ENCODE measurements around the gene DDX50.
"Not testable (repeated sequence)": the region's sequence is repeated elsewhere in the genome, so short reads cannot be mapped to it uniquely, and the experiment has no call there.

DDX50 gene

GRCh38 chr10:68902382-68902781, 1.3 kb downstream of the DDX50 start:
- H3K36me3 ChIP-seq (ENCODE audit: control insufficient read depth in 4 of 4, insufficient read depth in 4 of 4, low read length in 3 of 4) = peaks cover 2 to 12% (median 8%) of the 10 kb centered on the region in 4 experiments
- POLR2A ChIA-PET = no interaction called here
- H3K9me3 ChIP-seq (ENCODE audit: control extremely low read depth in 1 of 5, control insufficient read depth in 4 of 5, insufficient read depth in 2 of 5, low read depth in 1 of 5, low read length in 4 of 5) = no peaks in the 10 kb centered on the region
- peaks cover 9 to 22% (median 18%) of the 10 kb centered on the region in 4 experiments for H3K4me1 ChIP-seq (ENCODE audit: control extremely low read depth in 1 of 4, control insufficient read depth in 4 of 4, insufficient read depth in 4 of 4, low read length in 3 of 4)
- CTCF ChIA-PET = no interaction called here
- peak overlapping the region in 1 of 2 experiments; percentile 98 for H3K27ac ChIP-seq (ENCODE audit: insufficient read depth in 1 of 2, low read depth in 1 of 2, low read length in 2 of 2, poor library complexity in 1 of 2, severe bottlenecking in 2 of 2)
- DNase-seq = no peak
- WGBS (ENCODE audit: insufficient coverage) = 80% methylated on average over 5 of the region's 5 CpGs
- H3K27me3 ChIP-seq (replicated peaks in 2 of 5; ENCODE audit: control insufficient read depth in 4 of 5, insufficient read depth in 5 of 5, low read length in 4 of 5) = no peaks in the 10 kb centered on the region
- H3K4me3 ChIP-seq (ENCODE audit: control insufficient read depth in 1 of 7, extremely low read depth in 1 of 7, insufficient read depth in 4 of 7, low read depth in 2 of 7, low read length in 6 of 7) = peak overlapping the region in 6 of 7 experiments; percentile 17 to 93 (median 89)

GRCh38 chr10:68924593-68924992, 23.5 kb downstream of the DDX50 start:
- ChIA-PET POLR2A (interaction anchor here (0.6 kb wide), 2 partner anchors 15 to 281 kb away, joined by 3 read pairs; no protein-coding TSS in a partner anchor), CTCF (interaction anchor here (1.0 to 2.6 kb wide), 2 partner anchors 10 to 14 kb away, joined by 4 to 8 read pairs; no protein-coding TSS in a partner anchor)
- no peak overlapping the region for H3K27ac ChIP-seq (ENCODE audit: insufficient read depth in 1 of 2, low read depth in 1 of 2, low read length in 2 of 2, poor library complexity in 1 of 2, severe bottlenecking in 2 of 2)
- DNase-seq = no peak
- no peaks in the 10 kb centered on the region for H3K9me3 ChIP-seq (ENCODE audit: control extremely low read depth in 1 of 5, control insufficient read depth in 4 of 5, insufficient read depth in 2 of 5, low read depth in 1 of 5, low read length in 4 of 5)
- H3K4me3 ChIP-seq (ENCODE audit: control insufficient read depth in 1 of 7, extremely low read depth in 1 of 7, insufficient read depth in 4 of 7, low read depth in 2 of 7, low read length in 6 of 7) = no peak overlapping the region
- H3K4me1 ChIP-seq (ENCODE audit: control extremely low read depth in 1 of 4, control insufficient read depth in 4 of 4, insufficient read depth in 4 of 4, low read length in 3 of 4) = no peaks in the 10 kb centered on the region
- no peaks in the 10 kb centered on the region for H3K27me3 ChIP-seq (replicated peaks in 2 of 5; ENCODE audit: control insufficient read depth in 4 of 5, insufficient read depth in 5 of 5, low read length in 4 of 5)
- peaks cover 9 to 45% (median 24%) of the 10 kb centered on the region in 4 experiments for H3K36me3 ChIP-seq (ENCODE audit: control insufficient read depth in 4 of 4, insufficient read depth in 4 of 4, low read length in 3 of 4)

GRCh38 chr10:68925489-68925888, 24.4 kb downstream of the DDX50 start:
- POLR2A ChIA-PET = no interaction called here
- Histone ChIP-seq H3K27me3 (replicated peaks in 2 of 5; ENCODE audit: control insufficient read depth in 4 of 5, insufficient read depth in 5 of 5, low read length in 4 of 5) (no peaks in the 10 kb centered on the region), H3K4me1 (ENCODE audit: control extremely low read depth in 1 of 4, control insufficient read depth in 4 of 4, insufficient read depth in 4 of 4, low read length in 3 of 4) (no peaks in the 10 kb centered on the region), H3K27ac (ENCODE audit: insufficient read depth in 1 of 2, low read depth in 1 of 2, low read length in 2 of 2, poor library complexity in 1 of 2, severe bottlenecking in 2 of 2) (no peak overlapping the region), H3K9me3 (ENCODE audit: control extremely low read depth in 1 of 5, control insufficient read depth in 4 of 5, insufficient read depth in 2 of 5, low read depth in 1 of 5, low read length in 4 of 5) (no peaks in the 10 kb centered on the region), H3K4me3 (ENCODE audit: control insufficient read depth in 1 of 7, extremely low read depth in 1 of 7, insufficient read depth in 4 of 7, low read depth in 2 of 7, low read length in 6 of 7) (no peak overlapping the region), H3K36me3 (ENCODE audit: control insufficient read depth in 4 of 4, insufficient read depth in 4 of 4, low read length in 3 of 4) (peaks cover 6 to 44% (median 21%) of the 10 kb centered on the region in 4 experiments)
- DNase-seq = no peak
- CTCF ChIA-PET = interaction anchor here (1.0 to 2.0 kb wide), 3 partner anchors 15 to 26 kb away, joined by 3 to 5 read pairs (median 3); no protein-coding TSS in a partner anchor
- 100% methylated on average over 4 of the region's 4 CpGs for WGBS (ENCODE audit: insufficient coverage)

GRCh38 chr10:68929157-68929556, 28.0 kb downstream of the DDX50 start:
- peaks cover 0 to 40% (median 21%) of the 10 kb centered on the region in 4 experiments for H3K36me3 ChIP-seq (ENCODE audit: control insufficient read depth in 4 of 4, insufficient read depth in 4 of 4, low read length in 3 of 4)
- H3K27me3 ChIP-seq (replicated peaks in 2 of 5; ENCODE audit: control insufficient read depth in 4 of 5, insufficient read depth in 5 of 5, low read length in 4 of 5); POLR2A ChIA-PET; H3K4me1 ChIP-seq (ENCODE audit: control extremely low read depth in 1 of 4, control insufficient read depth in 4 of 4, insufficient read depth in 4 of 4, low read length in 3 of 4); DNase-seq; H3K27ac ChIP-seq (ENCODE audit: insufficient read depth in 1 of 2, low read depth in 1 of 2, low read length in 2 of 2, poor library complexity in 1 of 2, severe bottlenecking in 2 of 2); CTCF ChIA-PET; H3K9me3 ChIP-seq (ENCODE audit: control extremely low read depth in 1 of 5, control insufficient read depth in 4 of 5, insufficient read depth in 2 of 5, low read depth in 1 of 5, low read length in 4 of 5); H3K4me3 ChIP-seq (ENCODE audit: control insufficient read depth in 1 of 7, extremely low read depth in 1 of 7, insufficient read depth in 4 of 7, low read depth in 2 of 7, low read length in 6 of 7): not testable (repeated sequence)
- WGBS (ENCODE audit: insufficient coverage) = 80% methylated on average over 1 of the region's 2 CpGs

- POLR2A ChIA-PET; DNase-seq; H3K4me1 ChIP-seq (ENCODE audit: control extremely low read depth in 1 of 4, control insufficient read depth in 4 of 4, insufficient read depth in 4 of 4, low read length in 3 of 4); H3K27ac ChIP-seq (ENCODE audit: insufficient read depth in 1 of 2, low read depth in 1 of 2, low read length in 2 of 2, poor library complexity in 1 of 2, severe bottlenecking in 2 of 2); H3K9me3 ChIP-seq (ENCODE audit: control extremely low read depth in 1 of 5, control insufficient read depth in 4 of 5, insufficient read depth in 2 of 5, low read depth in 1 of 5, low read length in 4 of 5); H3K4me3 ChIP-seq (ENCODE audit: control insufficient read depth in 1 of 7, extremely low read depth in 1 of 7, insufficient read depth in 4 of 7, low read depth in 2 of 7, low read length in 6 of 7); CTCF ChIA-PET; H3K27me3 ChIP-seq (replicated peaks in 2 of 5; ENCODE audit: control insufficient read depth in 4 of 5, insufficient read depth in 5 of 5, low read length in 4 of 5): not testable (repeated sequence)
- WGBS (ENCODE audit: insufficient coverage) = 96% methylated on average over 3 of the region's 8 CpGs
- H3K36me3 ChIP-seq (ENCODE audit: control insufficient read depth in 4 of 4, insufficient read depth in 4 of 4, low read length in 3 of 4) = peaks cover 0 to 42% (median 21%) of the 10 kb centered on the region in 4 experiments
Measured at GRCh38 chr10:68929888-68930287, 28.8 kb downstream of the DDX50 start.

- CTCF ChIA-PET = interaction anchor here (0.9 to 1.8 kb wide), 2 partner anchors 11 to 23 kb away, joined by 3 to 5 read pairs; partner anchors contain the start of gene DDX21
- H3K27me3 ChIP-seq (replicated peaks in 2 of 5; ENCODE audit: control insufficient read depth in 4 of 5, insufficient read depth in 5 of 5, low read length in 4 of 5); H3K4me1 ChIP-seq (ENCODE audit: control extremely low read depth in 1 of 4, control insufficient read depth in 4 of 4, insufficient read depth in 4 of 4, low read length in 3 of 4); POLR2A ChIA-PET; DNase-seq; H3K4me3 ChIP-seq (ENCODE audit: control insufficient read depth in 1 of 7, extremely low read depth in 1 of 7, insufficient read depth in 4 of 7, low read depth in 2 of 7, low read length in 6 of 7); H3K9me3 ChIP-seq (ENCODE audit: control extremely low read depth in 1 of 5, control insufficient read depth in 4 of 5, insufficient read depth in 2 of 5, low read depth in 1 of 5, low read length in 4 of 5); H3K27ac ChIP-seq (ENCODE audit: insufficient read depth in 1 of 2, low read depth in 1 of 2, low read length in 2 of 2, poor library complexity in 1 of 2, severe bottlenecking in 2 of 2): not testable (repeated sequence)
- H3K36me3 ChIP-seq (ENCODE audit: control insufficient read depth in 4 of 4, insufficient read depth in 4 of 4, low read length in 3 of 4) = peaks cover 7 to 44% (median 29%) of the 10 kb centered on the region in 4 experiments
- 100% methylated on average over 2 of the region's 3 CpGs for WGBS (ENCODE audit: insufficient coverage)
Measured at GRCh38 chr10:68932860-68933259, 31.7 kb downstream of the DDX50 start.

- CTCF ChIA-PET = interaction anchor here (0.9 to 1.1 kb wide), 2 partner anchors 11 to 21 kb away, joined by 3 read pairs; partner anchors contain the start of gene DDX21
- Histone ChIP-seq H3K27ac (ENCODE audit: insufficient read depth in 1 of 2, low read depth in 1 of 2, low read length in 2 of 2, poor library complexity in 1 of 2, severe bottlenecking in 2 of 2) (no peak overlapping the region), H3K27me3 (replicated peaks in 2 of 5; ENCODE audit: control insufficient read depth in 4 of 5, insufficient read depth in 5 of 5, low read length in 4 of 5) (no peaks in the 10 kb centered on the region), H3K4me3 (ENCODE audit: control insufficient read depth in 1 of 7, extremely low read depth in 1 of 7, insufficient read depth in 4 of 7, low read depth in 2 of 7, low read length in 6 of 7) (no peak overlapping the region), H3K36me3 (ENCODE audit: control insufficient read depth in 4 of 4, insufficient read depth in 4 of 4, low read length in 3 of 4) (peaks cover 15 to 62% (median 36%) of the 10 kb centered on the region in 4 experiments), H3K9me3 (ENCODE audit: control extremely low read depth in 1 of 5, control insufficient read depth in 4 of 5, insufficient read depth in 2 of 5, low read depth in 1 of 5, low read length in 4 of 5) (no peaks in the 10 kb centered on the region), H3K4me1 (ENCODE audit: control extremely low read depth in 1 of 4, control insufficient read depth in 4 of 4, insufficient read depth in 4 of 4, low read length in 3 of 4) (no peaks in the 10 kb centered on the region)
- no peak for DNase-seq
- POLR2A ChIA-PET = no interaction called here
Measured at GRCh38 chr10:68934994-68935393, 33.9 kb downstream of the DDX50 start.

All from common myeloid progenitor, CD34-positive (primary cell).